CD4-positive, alpha-beta T cell (primary cell): ENCODE results near the gene RASAL3. TPM values are rescaled to one million over a fixed set of nuclear protein-coding genes. Genes with fewer than 3 reads are reported as not detected.
"Not testable (repeated sequence)": the region's sequence is repeated elsewhere in the genome, so short reads cannot be mapped to it uniquely, and the experiment has no call there.

Experiments
- ATAC-seq: fragments of 200-7000 bp; cut with Tn5 transposase; one replicate; pipeline ENCODE4 v1.10.0; 2022; ENCODE audit warnings: mild to moderate bottlenecking; ENCODE audit not compliant: poor library complexity
- CTCF ChIA-PET: fragments of 350-600 bp; sonication (Branson Sonifier 250); formaldehyde crosslinking; loops from one replicate; lab custom pipeline; 2021; ENCODE audit warnings: antibody characterized with exemption, inconsistent platforms; lab: Charles Lee
- POLR2A ChIA-PET: fragments of 350-600 bp; sonication (Branson Sonifier 250); formaldehyde crosslinking; loops from one replicate; lab custom pipeline; 2021; ENCODE audit warnings: antibody characterized with exemption, inconsistent platforms; lab: Charles Lee
- DNase-seq, 14 experiments: peaks; one replicate each; pipeline ENCODE4 v3.0.0-alpha.2; 2013 to 2020; ENCODE audit warnings: mixed read lengths in 2 of 14
- H3K27ac ChIP-seq, 2 donors: one replicate each; pipeline versions ENCODE4 v1.5.1 to v1.7.0; 2013; ENCODE audit warnings: low read length in 2 of 2, low read depth in 1 of 2, mild to moderate bottlenecking in 1 of 2
- H3K27me3 ChIP-seq, 2 experiments: 1 replicate in 1 of 2; 2 replicates in 1 of 2; pipeline versions ENCODE4 v1.6.1 to v1.7.0; 2013; ENCODE audit warnings: low read length in 2 of 2, control low read depth in 1 of 2, mild to moderate bottlenecking in 1 of 2, moderate library complexity in 1 of 2; ENCODE audit not compliant: insufficient read depth in 2 of 2, control insufficient read depth in 1 of 2
- H3K36me3 ChIP-seq: one replicate; pipeline ENCODE4 v1.6.1; 2013; ENCODE audit warnings: low read length, control low read depth; ENCODE audit not compliant: insufficient read depth
- H3K4me1 ChIP-seq: one replicate; pipeline ENCODE4 v1.6.1; 2013; ENCODE audit warnings: low read length, control low read depth; ENCODE audit not compliant: insufficient read depth
- H3K4me3 ChIP-seq: one replicate; pipeline ENCODE4 v1.5.1; 2013; ENCODE audit warnings: mild to moderate bottlenecking, low read length, moderate library complexity
- H3K9me3 ChIP-seq, 2 experiments: 1 replicate in 1 of 2; 2 replicates in 1 of 2; pipeline versions ENCODE4 v1.6.1 to v1.7.0; 2013; ENCODE audit warnings: low read length in 2 of 2, mild to moderate bottlenecking in 2 of 2, control low read depth in 1 of 2, moderate library complexity in 1 of 2; ENCODE audit not compliant: control insufficient read depth in 1 of 2, insufficient read depth in 1 of 2
- H3K27ac Mint-ChIP-seq: one replicate; pipeline ENCODE4 v1.8.0; 2020; ENCODE audit warnings: mixed read lengths
- H3K27me3 Mint-ChIP-seq: one replicate; pipeline ENCODE4 v1.8.0; 2021; ENCODE audit warnings: mixed read lengths
- H3K36me3 Mint-ChIP-seq: one replicate; pipeline ENCODE4 v1.8.0; 2021; ENCODE audit warnings: low read depth, mixed read lengths
- H3K4me1 Mint-ChIP-seq: one replicate; pipeline ENCODE4 v1.8.0; 2021; ENCODE audit warnings: low read depth, mixed read lengths
- H3K4me3 Mint-ChIP-seq: one replicate; pipeline ENCODE4 v1.8.0; 2020; ENCODE audit warnings: mild to moderate bottlenecking, mixed read lengths
- H3K9me3 Mint-ChIP-seq: one replicate; pipeline ENCODE4 v1.8.0; 2020; ENCODE audit warnings: mixed read lengths
- CTCF ChIP-seq: fragments of 200-600 bp; IDR thresholded peaks from one replicate; pipeline ENCODE4 v1.8.0; 2022; ENCODE audit warnings: antibody characterized with exemption, mild to moderate bottlenecking
- intact Hi-C, 2 experiments: fragments of 100-400 bp; cut with DNase I in 1 of 2; cut with micrococcal nuclease in 1 of 2; formaldehyde crosslinking; loops; one replicate each; pipeline versions ENCODE4 v1.15.1 to v1.9.0; 2023 to 2025; cut with DNase I, micrococcal nuclease
- total RNA-seq, 174 experiments: library from RNA in 2 of 174; stranded (reverse) in 2 of 174; gene quantifications; one replicate each; pipeline ENCODE4 v1.2.3 and lab custom pipeline; 2021 to 2026

RASAL3 gene
- total RNA-seq, 2 experiments from 2014 or later = 91.8 to 92.8 TPM

GRCh38 chr19:15476325-15476724 is 12.0 kb upstream of the RASAL3 start:
- no peaks in the 10 kb centered on the region for H3K36me3 ChIP-seq
- DNase-seq (no peak), ATAC-seq (no peak)
- H3K4me3 Mint-ChIP-seq = no peak overlapping the region
- no peaks in the 10 kb centered on the region for H3K36me3 Mint-ChIP-seq
- intact Hi-C loops = loop anchor here in 1 of 2 experiments (5.0 kb wide), 1 partner anchor 56 kb away; no protein-coding TSS in a partner anchor
- no peak for TF ChIP-seq CTCF
- H3K27me3 Mint-ChIP-seq = no peaks in the 10 kb centered on the region
- H3K9me3 ChIP-seq = peaks cover 0 to 9% of the 10 kb centered on the region in 2 experiments
- no peak overlapping the region for H3K4me3 ChIP-seq
- H3K9me3 Mint-ChIP-seq = no peaks in the 10 kb centered on the region
- H3K27ac Mint-ChIP-seq = no peak overlapping the region
- H3K4me1 Mint-ChIP-seq = peaks cover 41% of the 10 kb centered on the region
- H3K4me1 ChIP-seq = peaks cover 37% of the 10 kb centered on the region
- no peaks in the 10 kb centered on the region for H3K27me3 ChIP-seq
- POLR2A ChIA-PET = interaction anchor here (2.6 to 3.4 kb wide), 2 partner anchors 13 to 75 kb away, joined by 7 to 17 read pairs; partner anchors contain the start of gene RASAL3
- H3K27ac ChIP-seq = no peak overlapping the region
- CTCF ChIA-PET = interaction anchor here (1.6 kb wide), 1 partner anchor 79 kb away, joined by 3 read pairs; no protein-coding TSS in a partner anchor

- Histone ChIP-seq H3K36me3 (no peaks in the 10 kb centered on the region), H3K27me3 (no peaks in the 10 kb centered on the region), H3K4me3 (no peak overlapping the region), H3K4me1 (peaks cover 37% of the 10 kb centered on the region), H3K9me3 (peaks cover 0 to 9% of the 10 kb centered on the region in 2 experiments), H3K27ac (no peak overlapping the region)
- Mint-ChIP-seq H3K9me3 (no peaks in the 10 kb centered on the region), H3K4me3 (no peak overlapping the region), H3K27ac (no peak overlapping the region), H3K4me1 (peaks cover 41% of the 10 kb centered on the region), H3K36me3 (no peaks in the 10 kb centered on the region), H3K27me3 (no peaks in the 10 kb centered on the region)
- no peak for DNase-seq
- ChIA-PET CTCF (interaction anchor here (1.6 kb wide), 1 partner anchor 80 kb away, joined by 3 read pairs; no protein-coding TSS in a partner anchor), POLR2A (no interaction called here)
- no peak for ATAC-seq
- intact Hi-C loops = loop anchor here in 1 of 2 experiments (5.0 kb wide), 1 partner anchor 57 kb away; no protein-coding TSS in a partner anchor
- TF ChIP-seq CTCF = no peak
Observed at GRCh38 chr19:15475611-15476010, 11.3 kb upstream of the RASAL3 start.

DNA sequence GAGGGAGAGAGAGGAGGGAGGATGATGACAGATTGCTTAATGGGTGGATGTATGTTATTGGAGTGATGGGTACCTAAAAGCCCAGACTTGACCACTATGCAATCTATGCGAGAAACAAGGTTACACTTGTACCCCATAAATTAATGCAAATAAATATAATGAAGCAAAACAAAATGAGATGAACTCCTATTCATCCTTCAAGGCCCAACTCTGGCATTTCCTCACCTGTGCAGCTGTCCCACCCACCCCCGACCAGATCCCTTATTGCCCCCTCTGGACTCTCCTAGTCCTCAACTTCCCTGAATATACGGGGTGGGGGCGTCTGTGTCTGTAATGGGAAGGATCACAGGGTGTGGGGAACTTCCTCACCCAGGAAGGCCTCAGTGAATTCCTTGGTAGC is 10.8 kb upstream of the RASAL3 start:
- ATAC-seq (no peak), DNase-seq (no peak)
- Histone ChIP-seq H3K4me3 (no peak overlapping the region), H3K27me3 (no peaks in the 10 kb centered on the region), H3K36me3 (no peaks in the 10 kb centered on the region), H3K9me3 (peaks cover 0 to 9% of the 10 kb centered on the region in 2 experiments), H3K4me1 (peaks cover 35% of the 10 kb centered on the region), H3K27ac (no peak overlapping the region)
- ChIA-PET CTCF (interaction anchor here (1.6 kb wide), 1 partner anchor 80 kb away, joined by 3 read pairs; no protein-coding TSS in a partner anchor), POLR2A (no interaction called here)
- Mint-ChIP-seq H3K4me1 (peaks cover 38% of the 10 kb centered on the region), H3K27ac (no peak overlapping the region), H3K36me3 (no peaks in the 10 kb centered on the region), H3K4me3 (no peak overlapping the region), H3K27me3 (no peaks in the 10 kb centered on the region), H3K9me3 (no peaks in the 10 kb centered on the region)
- TF ChIP-seq CTCF = no peak
- intact Hi-C loops = loop anchor here in 1 of 2 experiments (5.0 kb wide), 1 partner anchor 57 kb away; no protein-coding TSS in a partner anchor

DNA sequence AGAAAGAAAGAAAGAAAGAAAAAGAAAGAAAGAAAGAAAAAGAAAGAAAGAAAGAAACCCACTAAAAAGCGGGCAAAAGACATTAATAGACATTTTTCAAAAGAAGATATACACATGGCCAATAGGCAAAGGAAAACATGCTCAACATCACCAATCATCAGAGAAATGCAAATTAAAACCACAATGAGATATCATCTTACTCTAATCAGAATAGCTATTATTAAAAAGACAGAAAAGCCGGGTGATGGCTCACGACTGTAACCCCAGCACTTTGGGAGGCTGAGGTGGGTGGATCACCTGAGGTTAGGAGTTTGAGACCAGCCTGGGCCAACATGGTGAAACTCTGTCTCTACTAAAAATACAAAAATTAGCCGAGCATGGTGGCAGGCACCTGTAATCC is 9.5 kb upstream of the RASAL3 start:
- CTCF ChIA-PET, H3K36me3 ChIP-seq: not testable (repeated sequence)
- H3K4me1 Mint-ChIP-seq = peaks cover 38% of the 10 kb centered on the region

More for the DNA sequence above, 9.5 kb upstream of the RASAL3 start:
- H3K27ac ChIP-seq, H3K27me3 ChIP-seq, H3K27me3 Mint-ChIP-seq, H3K9me3 ChIP-seq, H3K36me3 Mint-ChIP-seq, intact Hi-C loops, ATAC-seq, H3K4me3 ChIP-seq, H3K9me3 Mint-ChIP-seq, H3K27ac Mint-ChIP-seq, DNase-seq: not testable (repeated sequence)
- peaks cover 34% of the 10 kb centered on the region for H3K4me1 ChIP-seq
- POLR2A ChIA-PET = interaction anchor here (1.1 to 1.3 kb wide), 5 partner anchors 10 to 724 kb away, joined by 3 to 6 read pairs (median 3); partner anchors contain the start of genes AKAP8, AKAP8L, AP1M1 and RASAL3
- peak overlapping the region; percentile 18 for H3K4me3 Mint-ChIP-seq
